CD4-positive, alpha-beta memory T cell (primary cell): ENCODE results near the gene TBL1X. TPM values are rescaled to one million over a fixed set of nuclear protein-coding genes. Genes with fewer than 3 reads are reported as not detected.
A peak's percentile ranks its signal among the peaks of the same experiment; 100 is the strongest.

Experiments
- CTCF ChIA-PET: fragments of 350-600 bp; sonication (Branson Sonifier 250); formaldehyde crosslinking; loops from one replicate; lab custom pipeline; 2021; ENCODE audit warnings: inconsistent platforms; ENCODE audit not compliant: partially characterized antibody; lab: Charles Lee
- POLR2A ChIA-PET: fragments of 350-600 bp; sonication (Branson Sonifier 250); formaldehyde crosslinking; loops from one replicate; lab custom pipeline; 2021; ENCODE audit not compliant: partially characterized antibody; lab: Charles Lee
- DNase-seq, 5 donors: peaks; one replicate each; pipeline versions ENCODE4 v3.0.0 to v3.0.0-alpha.2; 2020 to 2022; ENCODE audit warnings: mixed read lengths in 1 of 5
- H3K27ac ChIP-seq: one replicate; pipeline ENCODE4 v1.7.0; 2013; ENCODE audit warnings: low read depth, low read length
- H3K27me3 ChIP-seq: 2 replicates; pipeline ENCODE4 v1.7.0; 2013; ENCODE audit warnings: mild to moderate bottlenecking, low read length, moderate library complexity; ENCODE audit not compliant: insufficient read depth
- H3K36me3 ChIP-seq: 2 replicates; pipeline ENCODE4 v1.7.0; 2013; ENCODE audit warnings: mild to moderate bottlenecking, low read length, moderate library complexity; ENCODE audit not compliant: insufficient read depth
- H3K4me1 ChIP-seq: 2 replicates; pipeline ENCODE4 v1.7.0; 2013; ENCODE audit warnings: mild to moderate bottlenecking, low read length, moderate library complexity; ENCODE audit not compliant: insufficient read depth
- H3K4me3 ChIP-seq, 2 donors: one replicate each; pipeline ENCODE4 v1.7.0; 2013; ENCODE audit warnings: low read length in 2 of 2, mild to moderate bottlenecking in 1 of 2
- H3K9me3 ChIP-seq, 2 donors: one replicate each; pipeline ENCODE4 v1.7.0; 2013; ENCODE audit warnings: low read length in 2 of 2, control low read depth in 1 of 2; ENCODE audit not compliant: control insufficient read depth in 1 of 2
- H3K27ac Mint-ChIP-seq, 7 donors: one replicate each; pipeline ENCODE4 v1.8.0; 2020 to 2021; ENCODE audit warnings: mixed read lengths in 7 of 7, mild to moderate bottlenecking in 6 of 7, inconsistent platforms in 3 of 7, moderate library complexity in 3 of 7
- H3K27me3 Mint-ChIP-seq, 2 donors: one replicate each; pipeline ENCODE4 v1.8.0; 2020 to 2021; ENCODE audit warnings: mixed read lengths in 2 of 2
- H3K36me3 Mint-ChIP-seq, 2 donors: one replicate each; pipeline ENCODE4 v1.8.0; 2020 to 2021; ENCODE audit warnings: mixed read lengths in 2 of 2, inconsistent platforms in 1 of 2, mild to moderate bottlenecking in 1 of 2
- H3K4me1 Mint-ChIP-seq, 4 donors: one replicate each; pipeline ENCODE4 v1.8.0; 2020 to 2021; ENCODE audit warnings: mixed read lengths in 4 of 4, mild to moderate bottlenecking in 1 of 4
- H3K4me3 Mint-ChIP-seq, 8 donors: one replicate each; pipeline ENCODE4 v1.8.0; 2020 to 2021; ENCODE audit warnings: mixed read lengths in 8 of 8, mild to moderate bottlenecking in 7 of 8, moderate library complexity in 6 of 8, inconsistent platforms in 3 of 8
- H3K9me3 Mint-ChIP-seq, 8 donors: one replicate each; pipeline ENCODE4 v1.8.0; 2020 to 2021; ENCODE audit warnings: mixed read lengths in 8 of 8, mild to moderate bottlenecking in 5 of 8, inconsistent platforms in 3 of 8, moderate library complexity in 1 of 8
- intact Hi-C: fragments of 100-400 bp; cut with micrococcal nuclease; formaldehyde crosslinking; loops from one replicate; pipeline ENCODE4 v1.15.1; 2023
- polyA plus RNA-seq, 2 donors: library from polyadenylated mRNA; unstranded; fragments of 300-500 nt; fragmentation: Illumina TruSeq; gene quantifications; one replicate each; pipeline ENCODE4 v1.2.3, GENCODE V29; 2021
- total RNA-seq, 2 experiments: library from RNA; stranded (reverse); gene quantifications; one replicate each; pipeline ENCODE4 v1.2.3, GENCODE V29; 2021

Gene TBL1X
- total and polyA plus RNA-seq, 4 experiments from 2014 or later: 6.1 to 50.5 (median 34.3) TPM

DNA sequence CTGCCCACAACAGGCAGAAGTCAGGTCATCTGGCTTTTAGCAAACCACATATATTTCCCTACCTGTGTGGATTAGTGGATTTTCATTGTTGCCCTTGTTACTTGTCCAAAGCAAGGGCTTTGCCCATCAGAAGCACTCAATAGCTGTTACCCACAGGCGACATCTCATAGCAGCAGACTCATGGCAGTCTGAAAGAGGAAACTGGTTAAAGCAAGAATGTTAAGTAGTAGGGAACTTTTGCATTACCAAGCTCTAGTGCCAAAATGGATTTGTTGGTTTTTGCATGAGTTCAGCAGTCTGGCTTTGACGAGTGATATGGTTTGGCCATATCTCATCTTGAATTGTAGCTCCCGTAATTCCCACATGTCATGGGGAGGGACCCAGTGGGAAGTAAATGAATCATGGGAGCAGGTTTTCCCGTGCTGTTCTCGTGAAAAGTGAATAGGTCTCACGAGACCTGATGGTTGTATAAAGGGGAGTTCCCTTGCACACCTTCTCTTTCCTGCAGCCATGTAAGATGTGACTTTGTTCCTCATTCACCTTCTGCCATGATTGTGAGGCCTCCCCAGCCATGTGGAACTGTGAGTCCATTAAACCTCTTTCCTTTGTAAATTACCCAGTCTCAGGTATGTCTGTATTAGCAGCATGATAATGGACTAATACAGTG lies 192.9 kb downstream of the TBL1X start:
- H3K36me3 Mint-ChIP-seq: peaks cover 25 to 30% of the 10 kb centered on the region in 2 donors

DNA sequence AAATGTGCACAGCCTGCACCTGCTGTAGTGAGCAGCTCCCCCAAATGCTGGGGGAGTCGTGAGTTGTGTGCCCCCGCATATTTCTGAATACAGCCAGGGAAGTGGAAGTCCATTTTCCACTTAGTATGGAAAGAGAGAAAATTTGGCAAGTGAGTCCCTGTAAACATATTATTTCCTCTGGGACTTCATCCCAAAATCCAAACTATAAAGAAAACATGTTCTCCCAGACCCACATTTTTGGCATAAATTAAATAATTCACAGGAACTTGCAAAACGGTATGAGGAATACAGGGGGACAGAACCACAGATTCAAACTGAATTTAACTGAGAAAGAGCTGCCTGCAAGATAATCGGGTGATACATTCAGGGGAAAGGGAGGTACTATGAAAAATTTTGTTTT lies 193.6 kb downstream of the TBL1X start:
- H3K27ac ChIP-seq: no peak overlapping the region
- Mint-ChIP-seq H3K36me3 (peaks cover 25 to 30% of the 10 kb centered on the region in 2 donors), H3K4me1 (peaks cover 0 to 2% (median 0%) of the 10 kb centered on the region in 4 donors), H3K4me3 (no peak overlapping the region), H3K27ac (no peak overlapping the region), H3K9me3 (peaks cover 0 to 2% (median 0%) of the 10 kb centered on the region in 8 donors), H3K27me3 (no peaks in the 10 kb centered on the region)
- intact Hi-C loops: no loop called here
- H3K27me3 ChIP-seq: no peaks in the 10 kb centered on the region
- no peak overlapping the region for H3K4me3 ChIP-seq
- H3K9me3 ChIP-seq: no peaks in the 10 kb centered on the region
- no peak for DNase-seq
- H3K36me3 ChIP-seq: no peaks in the 10 kb centered on the region
- CTCF ChIA-PET: no interaction called here
- no peaks in the 10 kb centered on the region for H3K4me1 ChIP-seq
- POLR2A ChIA-PET: no interaction called here

More for the DNA sequence above, 192.9 kb downstream of the TBL1X start:
- Histone ChIP-seq H3K36me3 (no peaks in the 10 kb centered on the region), H3K27me3 (no peaks in the 10 kb centered on the region), H3K27ac (no peak overlapping the region), H3K9me3 (no peaks in the 10 kb centered on the region), H3K4me3 (no peak overlapping the region), H3K4me1 (no peaks in the 10 kb centered on the region)
- DNase-seq: no peak
- no peaks in the 10 kb centered on the region for H3K27me3 Mint-ChIP-seq
- ChIA-PET POLR2A (no interaction called here), CTCF (no interaction called here)
- intact Hi-C loops: no loop called here
- H3K9me3 Mint-ChIP-seq: peaks cover 0 to 2% (median 0%) of the 10 kb centered on the region in 8 donors
- H3K27ac Mint-ChIP-seq: peak overlapping the region in 1 of 7 donors; percentile 48
- H3K4me3 Mint-ChIP-seq: no peak overlapping the region
- H3K4me1 Mint-ChIP-seq: peaks cover 0 to 2% (median 0%) of the 10 kb centered on the region in 4 donors

DNA sequence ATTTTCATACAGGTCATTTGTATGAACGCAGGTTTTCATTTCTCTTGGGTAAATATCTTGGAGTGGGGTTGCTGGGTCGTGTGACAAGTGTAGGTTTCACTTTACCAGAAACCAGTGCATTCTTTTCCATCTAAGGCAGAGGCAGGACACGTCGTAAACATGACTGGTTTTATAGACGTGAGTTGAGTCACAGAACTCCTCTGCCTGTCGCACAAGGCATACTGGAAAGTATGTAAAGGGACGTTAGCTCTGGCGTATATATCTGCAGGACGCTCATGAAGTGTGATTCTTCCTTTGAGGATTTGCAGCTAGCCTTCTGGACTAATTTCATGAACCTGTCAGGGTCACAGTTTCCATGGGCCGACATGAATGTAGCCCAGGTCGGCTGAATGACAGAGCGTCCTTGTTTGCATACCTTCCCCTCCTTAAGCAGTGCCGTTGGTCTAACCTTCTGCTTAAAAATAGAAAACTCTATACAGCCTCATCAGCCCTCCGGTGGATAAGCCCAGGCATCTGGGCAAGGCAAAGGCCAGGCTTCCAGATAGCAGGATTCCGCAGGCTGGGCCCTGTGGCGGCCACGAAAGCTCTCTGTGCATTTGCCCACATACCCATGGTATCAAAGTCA lies 194.8 kb downstream of the TBL1X start:
- no peaks in the 10 kb centered on the region for H3K27me3 ChIP-seq
- no peak overlapping the region for H3K27ac Mint-ChIP-seq
- H3K4me1 Mint-ChIP-seq: peaks cover 0 to 2% (median 0%) of the 10 kb centered on the region in 4 donors
- H3K27ac ChIP-seq: no peak overlapping the region
- ChIA-PET CTCF (no interaction called here), POLR2A (interaction anchor here (0.6 kb wide), 1 partner anchor 908 kb away, joined by 3 read pairs; no protein-coding TSS in a partner anchor)
- no peak overlapping the region for H3K4me3 ChIP-seq
- H3K27me3 Mint-ChIP-seq: no peaks in the 10 kb centered on the region
- H3K36me3 Mint-ChIP-seq: peaks cover 19 to 23% of the 10 kb centered on the region in 2 donors
- no peaks in the 10 kb centered on the region for H3K36me3 ChIP-seq
- DNase-seq: no peak
- H3K4me1 ChIP-seq: no peaks in the 10 kb centered on the region
- H3K4me3 Mint-ChIP-seq: no peak overlapping the region
- H3K9me3 Mint-ChIP-seq: peaks cover 0 to 2% (median 0%) of the 10 kb centered on the region in 8 donors
- no peaks in the 10 kb centered on the region for H3K9me3 ChIP-seq
- intact Hi-C loops: no loop called here

DNA sequence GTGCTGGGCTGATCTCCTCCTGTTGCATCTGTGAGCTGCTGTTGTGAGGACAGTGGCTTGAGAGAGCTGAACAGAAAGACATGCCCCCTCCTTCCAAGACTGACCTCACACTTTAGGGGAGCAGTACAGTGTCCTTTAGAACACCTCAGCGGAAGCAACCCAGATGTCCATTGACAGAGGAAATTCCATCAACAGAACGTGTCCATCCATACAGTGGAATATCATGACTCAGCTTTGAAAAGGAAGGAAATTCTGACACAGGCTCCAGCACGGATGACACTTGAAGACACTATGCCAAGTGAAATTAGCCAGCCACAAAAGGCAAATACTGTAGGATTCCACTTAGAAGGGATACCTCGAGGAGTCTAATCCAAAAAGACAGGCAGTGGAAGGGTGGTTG lies 197.3 kb downstream of the TBL1X start:
- Histone ChIP-seq H3K4me3 (no peak overlapping the region), H3K9me3 (no peaks in the 10 kb centered on the region), H3K4me1 (no peaks in the 10 kb centered on the region), H3K27ac (no peak overlapping the region), H3K27me3 (no peaks in the 10 kb centered on the region), H3K36me3 (no peaks in the 10 kb centered on the region)
- no peak overlapping the region for H3K27ac Mint-ChIP-seq
- peaks cover 3 to 10% of the 10 kb centered on the region in 2 donors for H3K36me3 Mint-ChIP-seq
- H3K4me3 Mint-ChIP-seq: no peak overlapping the region
- H3K4me1 Mint-ChIP-seq: no peaks in the 10 kb centered on the region
- POLR2A ChIA-PET: no interaction called here
- CTCF ChIA-PET: no interaction called here
- H3K27me3 Mint-ChIP-seq: no peaks in the 10 kb centered on the region
- no peak for DNase-seq
- intact Hi-C loops: no loop called here
- H3K9me3 Mint-ChIP-seq: peaks cover 0 to 2% (median 0%) of the 10 kb centered on the region in 8 donors

DNA sequence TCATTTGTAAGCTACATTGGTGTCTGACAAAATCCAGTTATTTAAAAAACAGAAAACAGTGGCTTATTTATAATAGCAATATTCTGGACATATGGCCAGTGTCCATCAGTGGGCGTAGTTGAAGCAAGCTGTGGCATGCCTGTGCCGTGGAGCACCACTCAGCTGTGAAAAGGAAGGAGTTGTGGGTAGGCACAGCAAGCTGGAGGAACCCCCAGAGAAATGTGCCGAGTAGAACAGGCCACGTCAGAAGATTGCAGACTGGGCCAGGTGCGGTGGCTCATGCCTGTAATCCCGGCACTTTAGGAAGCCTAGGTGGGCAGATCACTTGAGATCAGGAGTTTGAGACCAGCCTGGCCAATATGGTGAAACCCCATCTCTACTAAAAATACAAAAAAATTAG lies 198.4 kb downstream of the TBL1X start:
- Mint-ChIP-seq H3K4me1 (no peaks in the 10 kb centered on the region), H3K36me3 (peaks cover 3 to 6% of the 10 kb centered on the region in 2 donors), H3K27ac (no peak overlapping the region), H3K9me3 (peaks cover 0 to 2% (median 0%) of the 10 kb centered on the region in 8 donors), H3K4me3 (no peak overlapping the region), H3K27me3 (no peaks in the 10 kb centered on the region)
- Histone ChIP-seq H3K27ac (no peak overlapping the region), H3K36me3 (no peaks in the 10 kb centered on the region), H3K9me3 (no peaks in the 10 kb centered on the region), H3K4me1 (no peaks in the 10 kb centered on the region), H3K4me3 (no peak overlapping the region), H3K27me3 (no peaks in the 10 kb centered on the region)
- ChIA-PET POLR2A (no interaction called here), CTCF (no interaction called here)
- intact Hi-C loops: no loop called here
- DNase-seq: no peak

DNA sequence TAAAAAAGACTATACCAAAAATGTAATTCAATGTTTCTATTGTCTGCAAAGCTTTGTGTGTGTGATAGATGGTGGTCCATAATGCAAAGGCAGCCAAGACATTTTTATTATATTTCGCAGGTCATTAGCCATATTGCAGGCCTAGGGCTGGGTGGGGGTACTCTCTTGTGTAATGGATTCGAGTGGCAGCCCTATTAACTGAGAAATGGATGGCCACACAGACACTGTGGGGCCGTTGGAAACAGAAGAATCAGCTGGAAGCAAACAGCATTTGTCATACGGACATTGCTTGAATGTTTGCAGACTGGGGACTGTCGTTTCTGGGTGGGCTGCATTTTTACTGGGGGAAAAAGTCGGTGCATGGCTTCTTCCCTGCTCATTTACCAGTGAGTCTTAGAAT lies 199.4 kb downstream of the TBL1X start:
- Histone ChIP-seq H3K36me3 (no peaks in the 10 kb centered on the region), H3K27me3 (no peaks in the 10 kb centered on the region), H3K4me1 (no peaks in the 10 kb centered on the region), H3K4me3 (no peak overlapping the region), H3K9me3 (no peaks in the 10 kb centered on the region), H3K27ac (no peak overlapping the region)
- no peaks in the 10 kb centered on the region for H3K27me3 Mint-ChIP-seq
- peaks cover 0 to 2% (median 0%) of the 10 kb centered on the region in 8 donors for H3K9me3 Mint-ChIP-seq
- H3K36me3 Mint-ChIP-seq: peaks cover 3 to 4% of the 10 kb centered on the region in 2 donors
- ChIA-PET CTCF (no interaction called here), POLR2A (no interaction called here)
- intact Hi-C loops: no loop called here
- H3K27ac Mint-ChIP-seq: no peak overlapping the region
- no peaks in the 10 kb centered on the region for H3K4me1 Mint-ChIP-seq
- no peak for DNase-seq
- no peak overlapping the region for H3K4me3 Mint-ChIP-seq

DNA sequence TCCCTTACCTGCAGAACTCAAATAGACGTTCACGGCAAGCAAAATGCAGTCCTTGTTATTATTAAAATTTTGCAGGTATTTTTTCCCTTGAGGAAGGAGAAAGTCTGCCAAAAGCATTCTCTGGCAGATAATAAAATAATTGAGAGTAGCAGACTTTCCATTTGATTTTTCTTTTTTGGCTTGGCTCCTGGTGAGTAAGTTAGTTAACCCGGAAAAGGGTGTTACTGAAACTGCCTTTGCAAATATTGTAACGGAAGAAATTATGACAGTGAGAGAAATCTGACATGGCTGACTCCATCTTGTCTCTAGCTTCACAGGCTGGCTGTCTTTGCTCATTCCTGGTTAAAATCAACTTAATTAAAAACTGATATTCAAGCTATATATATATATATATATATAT lies 200.3 kb downstream of the TBL1X start:
- Histone ChIP-seq H3K36me3 (no peaks in the 10 kb centered on the region), H3K4me3 (no peak overlapping the region), H3K27me3 (no peaks in the 10 kb centered on the region), H3K27ac (no peak overlapping the region), H3K9me3 (no peaks in the 10 kb centered on the region), H3K4me1 (no peaks in the 10 kb centered on the region)
- peaks cover 0 to 2% (median 0%) of the 10 kb centered on the region in 8 donors for H3K9me3 Mint-ChIP-seq
- H3K36me3 Mint-ChIP-seq: peaks cover 3 to 4% of the 10 kb centered on the region in 2 donors
- no peak overlapping the region for H3K4me3 Mint-ChIP-seq
- intact Hi-C loops: no loop called here
- H3K27me3 Mint-ChIP-seq: no peaks in the 10 kb centered on the region
- POLR2A ChIA-PET: no interaction called here
- CTCF ChIA-PET: no interaction called here
- DNase-seq: no peak
- H3K4me1 Mint-ChIP-seq: no peaks in the 10 kb centered on the region
- no peak overlapping the region for H3K27ac Mint-ChIP-seq
